DND-41 (cell line): ENCODE results near the gene ANK3.

Experiments used
- ATAC-seq: fragments of 200-7000 bp; cut with Tn5 transposase; 3 replicates; pipeline ENCODE4 v1.9.1; 2021; ENCODE audit warnings: low read depth; ENCODE audit not compliant: insufficient read depth
- DNase-seq: peaks from one replicate; pipeline ENCODE4 v3.0.0-alpha.2; 2020
- H2AFZ ChIP-seq: 2 replicates; pipeline ENCODE4 v1.6.0; 2012; ENCODE audit warnings: low read depth, low read length
- H3K27ac ChIP-seq: 2 replicates; pipeline ENCODE4 v1.5.1; 2012; ENCODE audit warnings: low read length, inconsistent platforms
- H3K27me3 ChIP-seq: fragments of 200-600 bp; sonication (generic); 2 replicates; pipeline ENCODE4 v1.6.0; 2012; ENCODE audit warnings: low read length, mild to moderate bottlenecking, inconsistent platforms; ENCODE audit not compliant: insufficient read depth, poor library complexity
- H3K36me3 ChIP-seq: 2 replicates; pipeline ENCODE4 v1.5.1; 2012; ENCODE audit warnings: low read length, inconsistent platforms; ENCODE audit not compliant: insufficient read depth
- H3K4me1 ChIP-seq: 2 replicates; pipeline ENCODE4 v1.5.1; 2012; ENCODE audit warnings: mild to moderate bottlenecking, low read length; ENCODE audit not compliant: insufficient read depth
- H3K4me2 ChIP-seq: 2 replicates; pipeline ENCODE4 v1.6.0; 2012; ENCODE audit warnings: mild to moderate bottlenecking, moderate library complexity, low read length, inconsistent platforms; ENCODE audit not compliant: insufficient read depth
- H3K4me3 ChIP-seq, 2 experiments: fragments of 200-600 bp in 1 of 2; shearing (Covaris generic) in 1 of 2; 2 replicates each; pipeline ENCODE4 v1.5.1; 2012 to 2016; ENCODE audit warnings: inconsistent platforms in 2 of 2, low read length in 2 of 2, mild to moderate bottlenecking in 2 of 2, low read depth in 1 of 2, moderate library complexity in 1 of 2
- H3K79me2 ChIP-seq: 2 replicates; pipeline ENCODE4 v1.6.0; 2012; ENCODE audit warnings: low read length, inconsistent platforms; ENCODE audit not compliant: insufficient read depth
- H3K9ac ChIP-seq: 2 replicates; pipeline ENCODE4 v1.6.0; 2012; ENCODE audit warnings: low read depth, mild to moderate bottlenecking, inconsistent platforms, low read length, moderate library complexity
- H3K9me3 ChIP-seq: 2 replicates; pipeline ENCODE4 v1.5.1; 2012; ENCODE audit warnings: low read length, moderate library complexity, mild to moderate bottlenecking, inconsistent platforms; ENCODE audit not compliant: insufficient read depth, severe bottlenecking
- H4K20me1 ChIP-seq: 2 replicates; pipeline ENCODE4 v1.6.0; 2012; ENCODE audit warnings: low read length; ENCODE audit not compliant: insufficient read depth
- CTCF ChIP-seq: IDR thresholded peaks from 2 replicates; pipeline ENCODE4 v1.5.1; 2012; ENCODE audit warnings: borderline replicate concordance, low read length, moderate library complexity, mild to moderate bottlenecking; ENCODE audit not compliant: poor library complexity, severe bottlenecking; ENCODE audit errors: extremely low read depth
- EZH2 ChIP-seq: IDR thresholded peaks from 3 replicates; pipeline ENCODE4 v1.6.1; 2012; ENCODE audit warnings: borderline replicate concordance, low read depth, mild to moderate bottlenecking, moderate library complexity, low read length, inconsistent platforms; ENCODE audit not compliant: severe bottlenecking

The ANK3 gene

GRCh38 chr10:60343254-60343653 is 46.4 kb downstream of the ANK3 start:
- DNase-seq (no peak), ATAC-seq (no peak)
- Histone ChIP-seq H3K4me2 (no peak overlapping the region), H3K9ac (no peak overlapping the region), H3K36me3 (no peaks in the 10 kb centered on the region), H4K20me1 (no peaks in the 10 kb centered on the region), H3K9me3 (no peaks in the 10 kb centered on the region), H3K27me3 (no peaks in the 10 kb centered on the region), H2AFZ (no peak overlapping the region), H3K79me2 (no peaks in the 10 kb centered on the region), H3K4me3 (no peak overlapping the region), H3K27ac (no peak overlapping the region), H3K4me1 (no peaks in the 10 kb centered on the region)
- no peak for TF ChIP-seq EZH2
- TF ChIP-seq CTCF, result no peak

- H3K27ac ChIP-seq, result no peak overlapping the region
- no peaks in the 10 kb centered on the region for H3K9me3 ChIP-seq
- H3K4me3 ChIP-seq, result no peak overlapping the region
- no peaks in the 10 kb centered on the region for H3K4me1 ChIP-seq
- ATAC-seq (no peak), DNase-seq (no peak)
- H2AFZ ChIP-seq, result no peak overlapping the region
- H4K20me1 ChIP-seq, result no peaks in the 10 kb centered on the region
- H3K9ac ChIP-seq, result no peak overlapping the region
- H3K27me3 ChIP-seq, result no peaks in the 10 kb centered on the region
- H3K4me2 ChIP-seq, result no peak overlapping the region
- H3K36me3 ChIP-seq, result no peaks in the 10 kb centered on the region
- TF ChIP-seq CTCF (no peak), EZH2 (no peak)
- H3K79me2 ChIP-seq, result no peaks in the 10 kb centered on the region
Measured at GRCh38 chr10:60341969-60342368, 47.7 kb downstream of the ANK3 start.

- no peak overlapping the region for H3K27ac ChIP-seq
- H3K4me1 ChIP-seq, result no peaks in the 10 kb centered on the region
- H3K9ac ChIP-seq, result no peak overlapping the region
- H3K27me3 ChIP-seq, result no peaks in the 10 kb centered on the region
- ATAC-seq (no peak), DNase-seq (no peak)
- H3K4me2 ChIP-seq, result no peak overlapping the region
- no peaks in the 10 kb centered on the region for H3K9me3 ChIP-seq
- no peak overlapping the region for H3K4me3 ChIP-seq
- no peak overlapping the region for H2AFZ ChIP-seq
- H3K36me3 ChIP-seq, result no peaks in the 10 kb centered on the region
- no peaks in the 10 kb centered on the region for H4K20me1 ChIP-seq
- H3K79me2 ChIP-seq, result no peaks in the 10 kb centered on the region
- TF ChIP-seq CTCF (no peak), EZH2 (no peak)
Measured at GRCh38 chr10:60340973-60341372, 48.7 kb downstream of the ANK3 start.

- no peaks in the 10 kb centered on the region for H3K9me3 ChIP-seq
- H3K4me3 ChIP-seq, result no peak overlapping the region
- H3K27me3 ChIP-seq, result no peaks in the 10 kb centered on the region
- DNase-seq, result no peak
- no peak overlapping the region for H3K27ac ChIP-seq
- no peak overlapping the region for H2AFZ ChIP-seq
- no peak overlapping the region for H3K4me2 ChIP-seq
- H3K9ac ChIP-seq, result no peak overlapping the region
- no peaks in the 10 kb centered on the region for H3K79me2 ChIP-seq
- no peaks in the 10 kb centered on the region for H3K4me1 ChIP-seq
- no peaks in the 10 kb centered on the region for H3K36me3 ChIP-seq
- ATAC-seq, result no peak
- H4K20me1 ChIP-seq, result no peaks in the 10 kb centered on the region
- TF ChIP-seq EZH2 (no peak), CTCF (no peak)
Measured at GRCh38 chr10:60339757-60340156, 49.9 kb downstream of the ANK3 start.
